HEK293 (cell line): ENCODE data around the gene FPR1.

Experiments
- BCL11B ChIP-seq: fragments of 450-650 bp; formaldehyde crosslinking; IDR thresholded peaks from 2 replicates; pipeline ENCODE4 v1.5.1; 2016; ENCODE audit warnings: low read depth, missing biosample characterization, missing genetic modification characterization
- GFI1B ChIP-seq: fragments of 450-650 bp; formaldehyde crosslinking; IDR thresholded peaks from 2 replicates; pipeline ENCODE4 v1.5.1; 2016; ENCODE audit warnings: missing biosample characterization, missing genetic modification characterization
- TSHZ1 ChIP-seq: fragments of 450-650 bp; formaldehyde crosslinking; IDR thresholded peaks from 2 replicates; pipeline ENCODE4 v1.5.1; 2016; ENCODE audit warnings: missing biosample characterization, missing genetic modification characterization, borderline replicate concordance
- ZNF121 ChIP-seq: fragments of 450-650 bp; formaldehyde crosslinking; IDR thresholded peaks from 2 replicates; pipeline ENCODE4 v1.5.1; 2016; ENCODE audit warnings: missing biosample characterization, missing genetic modification characterization
- ZNF16 ChIP-seq: fragments of 450-650 bp; formaldehyde crosslinking; IDR thresholded peaks from 2 replicates; pipeline ENCODE4 v1.5.1; 2016; ENCODE audit warnings: low read depth, missing biosample characterization, missing genetic modification characterization
- ZNF18 ChIP-seq: fragments of 450-650 bp; formaldehyde crosslinking; IDR thresholded peaks from 2 replicates; pipeline ENCODE4 v1.5.1; 2016; ENCODE audit warnings: missing biosample characterization, missing genetic modification characterization
- ZNF449 ChIP-seq: fragments of 450-650 bp; formaldehyde crosslinking; IDR thresholded peaks from 2 replicates; pipeline ENCODE4 v1.5.1; 2017; ENCODE audit warnings: missing biosample characterization, mild to moderate bottlenecking, missing genetic modification characterization, moderate library complexity
- ZNF513 ChIP-seq: fragments of 450-650 bp; IDR thresholded peaks from 2 replicates; pipeline ENCODE4 v1.5.1; 2018; ENCODE audit warnings: missing biosample characterization, missing genetic modification characterization
- ZNF629 ChIP-seq: fragments of 450-650 bp; formaldehyde crosslinking; IDR thresholded peaks from 2 replicates; pipeline ENCODE4 v1.5.1; 2017; ENCODE audit warnings: missing biosample characterization, missing genetic modification characterization
- ZNF830 ChIP-seq: fragments of 450-650 bp; IDR thresholded peaks from 2 replicates; pipeline ENCODE4 v1.5.0; 2018; ENCODE audit warnings: missing biosample characterization, missing genetic modification characterization, low read depth, mild to moderate bottlenecking, moderate library complexity
- TF ChIP-seq, protein P1 (sequence below): fragments of 450-650 bp; formaldehyde crosslinking; IDR thresholded peaks from 2 replicates; pipeline ENCODE4 v1.5.1; 2016; ENCODE audit warnings: missing biosample characterization, missing genetic modification characterization, borderline replicate concordance

FPR1 gene

DNA sequence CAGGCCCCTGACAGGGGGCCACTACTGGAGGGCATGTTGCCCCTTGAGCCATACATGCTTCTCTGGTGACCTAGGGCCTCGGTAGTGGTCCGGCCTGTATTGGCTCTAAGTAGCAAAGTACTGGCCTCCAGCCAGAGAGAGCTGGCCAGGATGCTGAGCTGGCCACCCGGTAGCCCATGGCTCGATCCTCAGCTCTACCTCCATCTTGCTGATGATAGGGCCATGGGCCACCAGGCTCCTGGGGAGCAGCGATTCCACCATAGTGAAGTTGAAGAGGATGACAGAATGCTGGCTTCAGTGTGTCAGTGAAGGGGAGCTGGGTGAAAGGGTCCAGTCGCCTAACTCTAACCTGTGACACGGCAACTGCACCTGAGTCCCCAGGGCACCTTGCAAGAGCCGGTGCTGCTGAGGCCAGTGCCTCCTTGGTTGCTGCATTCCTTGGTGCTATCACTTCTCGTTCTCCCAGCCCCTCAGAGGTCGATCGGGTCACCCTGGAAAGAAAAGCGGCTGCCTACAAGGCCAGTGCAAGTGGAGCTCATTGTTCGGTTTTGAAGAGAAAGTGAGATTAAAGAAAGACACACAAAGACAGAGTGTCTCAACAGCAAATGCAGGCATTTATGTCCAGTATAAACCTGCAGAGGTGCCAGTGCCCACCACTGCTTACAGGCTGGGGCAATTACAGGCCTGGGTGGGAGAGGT, 48.2 kb upstream of the FPR1 start (continued):
- TF ChIP-seq ZNF830 (tag by site-specific recombination): no peak
- TF ChIP-seq ZNF121: no peak
- TF ChIP-seq ZNF513 (tag by site-specific recombination): no peak
- no peak for TF ChIP-seq ZNF18 (tag by site-specific recombination)
- no peak for TF ChIP-seq ZNF16 (tag by site-specific recombination)
- TF ChIP-seq, protein P1, sequence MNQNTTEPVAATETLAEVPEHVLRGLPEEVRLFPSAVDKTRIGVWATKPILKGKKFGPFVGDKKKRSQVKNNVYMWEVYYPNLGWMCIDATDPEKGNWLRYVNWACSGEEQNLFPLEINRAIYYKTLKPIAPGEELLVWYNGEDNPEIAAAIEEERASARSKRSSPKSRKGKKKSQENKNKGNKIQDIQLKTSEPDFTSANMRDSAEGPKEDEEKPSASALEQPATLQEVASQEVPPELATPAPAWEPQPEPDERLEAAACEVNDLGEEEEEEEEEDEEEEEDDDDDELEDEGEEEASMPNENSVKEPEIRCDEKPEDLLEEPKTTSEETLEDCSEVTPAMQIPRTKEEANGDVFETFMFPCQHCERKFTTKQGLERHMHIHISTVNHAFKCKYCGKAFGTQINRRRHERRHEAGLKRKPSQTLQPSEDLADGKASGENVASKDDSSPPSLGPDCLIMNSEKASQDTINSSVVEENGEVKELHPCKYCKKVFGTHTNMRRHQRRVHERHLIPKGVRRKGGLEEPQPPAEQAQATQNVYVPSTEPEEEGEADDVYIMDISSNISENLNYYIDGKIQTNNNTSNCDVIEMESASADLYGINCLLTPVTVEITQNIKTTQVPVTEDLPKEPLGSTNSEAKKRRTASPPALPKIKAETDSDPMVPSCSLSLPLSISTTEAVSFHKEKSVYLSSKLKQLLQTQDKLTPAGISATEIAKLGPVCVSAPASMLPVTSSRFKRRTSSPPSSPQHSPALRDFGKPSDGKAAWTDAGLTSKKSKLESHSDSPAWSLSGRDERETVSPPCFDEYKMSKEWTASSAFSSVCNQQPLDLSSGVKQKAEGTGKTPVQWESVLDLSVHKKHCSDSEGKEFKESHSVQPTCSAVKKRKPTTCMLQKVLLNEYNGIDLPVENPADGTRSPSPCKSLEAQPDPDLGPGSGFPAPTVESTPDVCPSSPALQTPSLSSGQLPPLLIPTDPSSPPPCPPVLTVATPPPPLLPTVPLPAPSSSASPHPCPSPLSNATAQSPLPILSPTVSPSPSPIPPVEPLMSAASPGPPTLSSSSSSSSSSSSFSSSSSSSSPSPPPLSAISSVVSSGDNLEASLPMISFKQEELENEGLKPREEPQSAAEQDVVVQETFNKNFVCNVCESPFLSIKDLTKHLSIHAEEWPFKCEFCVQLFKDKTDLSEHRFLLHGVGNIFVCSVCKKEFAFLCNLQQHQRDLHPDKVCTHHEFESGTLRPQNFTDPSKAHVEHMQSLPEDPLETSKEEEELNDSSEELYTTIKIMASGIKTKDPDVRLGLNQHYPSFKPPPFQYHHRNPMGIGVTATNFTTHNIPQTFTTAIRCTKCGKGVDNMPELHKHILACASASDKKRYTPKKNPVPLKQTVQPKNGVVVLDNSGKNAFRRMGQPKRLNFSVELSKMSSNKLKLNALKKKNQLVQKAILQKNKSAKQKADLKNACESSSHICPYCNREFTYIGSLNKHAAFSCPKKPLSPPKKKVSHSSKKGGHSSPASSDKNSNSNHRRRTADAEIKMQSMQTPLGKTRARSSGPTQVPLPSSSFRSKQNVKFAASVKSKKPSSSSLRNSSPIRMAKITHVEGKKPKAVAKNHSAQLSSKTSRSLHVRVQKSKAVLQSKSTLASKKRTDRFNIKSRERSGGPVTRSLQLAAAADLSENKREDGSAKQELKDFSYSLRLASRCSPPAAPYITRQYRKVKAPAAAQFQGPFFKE (tag by site-specific recombination): no peak
- TF ChIP-seq TSHZ1 (tag by site-specific recombination): no peak
- TF ChIP-seq GFI1B: no peak
- TF ChIP-seq ZNF629 (tag by site-specific recombination): no peak
- no peak for TF ChIP-seq ZNF449 (tag by site-specific recombination)
- TF ChIP-seq BCL11B (tag by site-specific recombination): no peak
